ENCODE measurements around the gene PRG2. TPM values are rescaled to one million over a fixed set of nuclear protein-coding genes. Genes with fewer than 3 reads are reported as not detected.
"Not testable (repeated sequence)": the region's sequence is repeated elsewhere in the genome, so short reads cannot be mapped to it uniquely, and the experiment has no call there.

PRG2 gene
- polyA plus RNA-seq, 3 donors from 2014 or later, result 0.19 TPM; not detected in 2

DNA sequence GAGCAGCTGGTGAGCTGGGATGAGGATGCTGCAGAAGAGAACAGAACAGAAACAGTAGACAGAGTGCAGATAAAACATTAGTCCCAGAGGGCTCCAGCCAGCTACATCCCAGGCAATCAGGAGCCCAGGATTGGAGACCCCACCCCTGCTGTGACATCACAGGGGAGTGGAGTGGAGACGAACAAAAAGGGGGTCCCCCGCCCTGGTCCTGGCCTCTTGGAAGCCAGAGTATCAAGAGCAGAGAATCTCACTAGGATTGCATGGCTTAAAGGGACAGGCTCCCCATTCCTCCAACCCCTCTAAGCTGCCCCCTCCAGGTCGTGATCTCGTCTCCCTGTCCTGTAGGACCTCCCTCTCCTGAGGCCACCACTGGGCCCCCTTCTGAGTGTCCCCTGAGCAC, 52.3 kb downstream of the PRG2 start, which contains the start of gene P2RX3:
Gene P2RX3 (plus strand): TSS at position 211 of the 400 bp plus-strand sequence. CDS start 199 bp downstream, outside the sequence.
- peak within 1 kb of the TSS in 2 of 5 donors; percentile 27 to 43 for H3K4me3 Mint-ChIP-seq
- H3K4me1 Mint-ChIP-seq, result peaks cover 39 to 57% of the 10 kb centered on the region in 2 donors
- DNase-seq, result no peak
- H3K9me3 Mint-ChIP-seq, result no peaks in the 10 kb centered on the region
- peaks cover 0 to 16% (median 5%) of the 10 kb centered on the region in 3 donors for H3K27me3 Mint-ChIP-seq (ENCODE audit: low read depth in 3 of 3)
- peak within 1 kb of the TSS in 5 of 6 donors; percentile 27 to 97 (median 67) for H3K27ac Mint-ChIP-seq
- peaks cover 0 to 3% (median 2%) of the 10 kb centered on the region in 3 donors for H3K36me3 Mint-ChIP-seq

DNA sequence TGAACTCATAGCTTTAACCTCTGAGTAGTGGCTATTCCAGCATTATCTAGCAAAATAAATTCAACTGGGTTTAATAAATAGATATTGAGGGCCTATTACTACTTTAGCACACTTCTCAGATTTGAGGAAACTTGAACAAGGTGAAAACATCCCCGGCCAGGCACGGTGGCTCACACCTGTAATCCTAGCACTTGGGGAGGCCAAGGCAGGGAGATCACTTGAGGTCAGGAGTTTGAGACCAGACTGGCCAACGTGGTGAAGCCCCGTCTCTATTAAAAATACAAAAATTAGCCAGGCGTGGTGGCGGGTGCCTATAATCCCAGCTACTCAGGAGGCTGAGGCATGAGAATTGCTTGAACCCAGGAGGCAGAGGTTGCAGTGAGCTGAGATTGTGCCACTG, 53.6 kb downstream of the PRG2 start:
- peak overlapping the region; percentile 86 to 97 (median 94) for H3K4me3 Mint-ChIP-seq

More for the DNA sequence above, 53.6 kb downstream of the PRG2 start:
- Mint-ChIP-seq H3K4me1 (peaks cover 39 to 55% of the 10 kb centered on the region in 2 donors), H3K36me3 (peaks cover 4 to 13% (median 11%) of the 10 kb centered on the region in 3 donors), H3K27ac (peak overlapping the region; percentile 97 to 99 (median 98)), H3K27me3 (ENCODE audit: low read depth in 3 of 3) (peaks cover 0 to 16% (median 5%) of the 10 kb centered on the region in 3 donors)
- not testable (repeated sequence) for H3K9me3 Mint-ChIP-seq, DNase-seq

Other genes starting within 250 kb of the PRG2 start
- gene LRRC55, start 208.7 kb downstream of the PRG2 start, polyA plus RNA-seq, result not detected
- gene APLNR, start 153.4 kb downstream of the PRG2 start, polyA plus RNA-seq, result under 1 TPM in 1 of 3 donors, not detected in 2; 0.28 TPM
- 1 to 10 TPM; 1.0 to 1.7 (median 1.6) TPM for gene TNKS1BP1, start 65.7 kb downstream of the PRG2 start, polyA plus RNA-seq
- gene SSRP1, start 54.8 kb downstream of the PRG2 start, polyA plus RNA-seq, result 10 to 100 TPM; 24.6 to 41.6 (median 25.6) TPM
- gene P2RX3, start 52.3 kb downstream of the PRG2 start, polyA plus RNA-seq, result not detected
- not detected for gene PRG3, start 9.5 kb downstream of the PRG2 start, polyA plus RNA-seq
- 10 to 100 TPM; 11.4 to 17.1 (median 12.4) TPM for gene SLC43A3, start 36.5 kb upstream of the PRG2 start, polyA plus RNA-seq
- under 1 TPM; 0.38 to 0.71 (median 0.68) TPM for gene RTN4RL2, start 69.9 kb upstream of the PRG2 start, polyA plus RNA-seq
- gene SLC43A1, start 125.1 kb upstream of the PRG2 start, polyA plus RNA-seq, result 10 to 100 TPM; 15.8 to 20.3 (median 17.5) TPM
- 100 to 1,000 TPM in 1 of 3 donors, 10 to 100 TPM in 2; 52.9 to 101 (median 55.7) TPM for gene TIMM10, start 140.1 kb upstream of the PRG2 start, polyA plus RNA-seq
- gene SMTNL1, start 146.9 kb upstream of the PRG2 start, polyA plus RNA-seq, result under 1 TPM in 2 of 3 donors, not detected in 1; 0.12 to 0.47 TPM
- gene UBE2L6, start 177.0 kb upstream of the PRG2 start, polyA plus RNA-seq, result 100 to 1,000 TPM; 310 to 706 (median 354) TPM
- under 1 TPM in 1 of 3 donors, not detected in 2; 0.71 TPM for gene SERPING1, start 207.0 kb upstream of the PRG2 start, polyA plus RNA-seq

All from immature natural killer cell (primary cell).